GM23338 (cell line): ENCODE measurements around the gene NXPE4. TPM values are rescaled to one million over a fixed set of nuclear protein-coding genes. Genes with fewer than 3 reads are reported as not detected.

Source experiments
- ATAC-seq: fragments of 200-7000 bp; cut with Tn5 transposase; 3 replicates; pipeline ENCODE4 v1.9.1; 2020
- DNase-seq: peaks from one replicate; pipeline ENCODE4 v3.0.0-alpha.2; 2015; ENCODE audit warnings: low spot score
- H2AFZ ChIP-seq: fragments of 200-600 bp; sonication (generic); 2 replicates; pipeline ENCODE4 v1.8.0; 2016; ENCODE audit warnings: antibody characterized with exemption, mild to moderate bottlenecking, moderate library complexity
- H3F3A ChIP-seq: fragments of 200-600 bp; sonication (generic); replicated peaks from 2 replicates; pipeline ENCODE4 v1.8.0; 2017; ENCODE audit warnings: antibody characterized with exemption, mixed run types, low read depth
- H3K27ac ChIP-seq: fragments of 200-600 bp; sonication (generic); 2 replicates; pipeline ENCODE4 v1.6.1; 2016; ENCODE audit warnings: low read depth
- H3K27me3 ChIP-seq: fragments of 200-600 bp; sonication (generic); 2 replicates; pipeline ENCODE4 v1.8.0; 2016; ENCODE audit warnings: mild to moderate bottlenecking, mixed run types, moderate library complexity; ENCODE audit not compliant: insufficient read depth
- H3K36me3 ChIP-seq: fragments of 200-600 bp; sonication (generic); 2 replicates; pipeline ENCODE4 v1.8.0; 2016; ENCODE audit warnings: mild to moderate bottlenecking; ENCODE audit not compliant: insufficient read depth
- H3K4me1 ChIP-seq: fragments of 200-600 bp; sonication (generic); 2 replicates; pipeline ENCODE4 v1.8.0; 2016; ENCODE audit warnings: mild to moderate bottlenecking, moderate library complexity; ENCODE audit not compliant: insufficient read depth
- H3K4me2 ChIP-seq: fragments of 200-600 bp; sonication (generic); 2 replicates; pipeline ENCODE4 v1.7.1; 2017; ENCODE audit warnings: mixed run types
- H3K4me3 ChIP-seq: fragments of 200-600 bp; sonication (generic); 2 replicates; pipeline ENCODE4 v1.6.1; 2016; ENCODE audit warnings: mixed run types
- H3K79me2 ChIP-seq: fragments of 200-600 bp; sonication (generic); replicated peaks from 2 replicates; pipeline ENCODE4 v1.8.0; 2017; ENCODE audit warnings: mild to moderate bottlenecking; ENCODE audit not compliant: insufficient read depth
- H3K9me2 ChIP-seq: fragments of 200-600 bp; sonication (generic); 2 replicates; pipeline ENCODE4 v1.8.0; 2017; ENCODE audit not compliant: insufficient read depth
- H4K20me1 ChIP-seq: fragments of 200-600 bp; sonication (generic); replicated peaks from 2 replicates; pipeline ENCODE4 v1.8.0; 2017; ENCODE audit warnings: mild to moderate bottlenecking; ENCODE audit not compliant: insufficient read depth
- H3K27ac Mint-ChIP-seq: 2 replicates; pipeline ENCODE4 v1.8.0; 2020; ENCODE audit warnings: inconsistent platforms, mild to moderate bottlenecking, moderate library complexity, mixed read lengths
- H3K27me3 Mint-ChIP-seq: 3 replicates; pipeline ENCODE4 v1.8.0; 2022; ENCODE audit warnings: low read depth, mild to moderate bottlenecking, moderate library complexity, mixed read lengths, inconsistent platforms; ENCODE audit not compliant: insufficient read depth, poor library complexity
- H3K36me3 Mint-ChIP-seq: 3 replicates; pipeline ENCODE4 v1.8.0; 2021; ENCODE audit warnings: low read depth, mild to moderate bottlenecking, inconsistent platforms, moderate library complexity, mixed read lengths
- H3K4me1 Mint-ChIP-seq: 3 replicates; pipeline ENCODE4 v1.8.0; 2020; ENCODE audit warnings: mild to moderate bottlenecking, inconsistent platforms, mixed read lengths
- H3K4me3 Mint-ChIP-seq: 3 replicates; pipeline ENCODE4 v1.8.0; 2021; ENCODE audit warnings: moderate library complexity, mild to moderate bottlenecking, inconsistent platforms, mixed read lengths
- H3K9me3 Mint-ChIP-seq: 3 replicates; pipeline ENCODE4 v1.8.0; 2020; ENCODE audit warnings: moderate library complexity, mild to moderate bottlenecking, inconsistent platforms, mixed read lengths
- CREB1 ChIP-seq: fragments of 250-450 bp; sonication (Bioruptor Pico); IDR thresholded peaks from 2 replicates; pipeline ENCODE4 v1.5.0; 2020; ENCODE audit warnings: low read depth, mild to moderate bottlenecking, moderate library complexity
- CTCF ChIP-seq, 2 experiments: fragments of 200-600 bp in 1 of 2; sonication (generic) in 1 of 2; conservative IDR thresholded peaks; 2 replicates each; pipeline versions ENCODE4 v1.5.1 to v1.6.1; 2016 to 2017; ENCODE audit warnings: antibody characterized with exemption in 2 of 2, low read depth in 2 of 2, mild to moderate bottlenecking in 2 of 2, moderate library complexity in 1 of 2
- ETS1 ChIP-seq: IDR thresholded peaks from 2 replicates; pipeline ENCODE4 v1.6.1; 2016; ENCODE audit warnings: antibody characterized with exemption
- EZH2 ChIP-seq: fragments of 200-600 bp; sonication (generic); IDR thresholded peaks from one replicate; pipeline ENCODE4 v1.8.0; 2017; ENCODE audit warnings: antibody characterized with exemption, mild to moderate bottlenecking, low read depth; ENCODE audit not compliant: unreplicated experiment
- EZH2phosphoT487 ChIP-seq: fragments of 200-600 bp; sonication (generic); IDR thresholded peaks from one replicate; pipeline ENCODE4 v1.8.1; 2018; ENCODE audit warnings: antibody characterized with exemption; ENCODE audit not compliant: unreplicated experiment
- NANOG ChIP-seq: IDR thresholded peaks from 2 replicates; pipeline ENCODE4 v1.6.1; 2016; ENCODE audit warnings: antibody characterized with exemption, borderline replicate concordance
- ZNF114 ChIP-seq: fragments of 250-450 bp; sonication (Bioruptor Pico); IDR thresholded peaks from 2 replicates; pipeline ENCODE4 v1.5.0; 2020; ENCODE audit warnings: mild to moderate bottlenecking, moderate library complexity
- polyA plus RNA-seq: library from polyadenylated mRNA; unstranded; fragments of >200 nt; fragmentation: Nextera tagmentation; extraction: Ambion mirVana; gene quantifications from 2 replicates; pipeline ENCODE4 v1.2.1, GENCODE V29; 2016
- total RNA-seq: library from RNA; depleted of rRNA; stranded (reverse); fragments of >200 nt; shearing (Covaris generic); gene quantifications from 2 replicates; pipeline ENCODE4 v1.2.3, GENCODE V29; 2014

The NXPE4 gene
- total and polyA plus RNA-seq, 2 experiments from 2014 or later, result not detected

GRCh38 chr11:114587398-114587953 lies 8.1 kb downstream of the NXPE4 start:
- Histone ChIP-seq H3K27ac (no peak overlapping the region), H4K20me1 (no peaks in the 10 kb centered on the region), H3K27me3 (no peaks in the 10 kb centered on the region), H2AFZ (no peak overlapping the region), H3F3A (no peaks in the 10 kb centered on the region), H3K4me1 (peaks cover 7% of the 10 kb centered on the region; the same call in 1 of the 2 replicates), H3K4me3 (no peak overlapping the region), H3K36me3 (peaks cover 13% of the 10 kb centered on the region; the same call in 1 of the 2 replicates), H3K79me2 (no peaks in the 10 kb centered on the region), H3K4me2 (no peak overlapping the region), H3K9me2 (peaks cover 13% of the 10 kb centered on the region; the same call in 1 of the 2 replicates)
- Mint-ChIP-seq H3K4me1 (peaks cover 3% of the 10 kb centered on the region; the same call in 2 of the 3 replicates), H3K9me3 (peaks cover 48% of the 10 kb centered on the region), H3K4me3 (no peak overlapping the region), H3K27me3 (no peaks in the 10 kb centered on the region), H3K27ac (no peak overlapping the region), H3K36me3 (peaks cover 43% of the 10 kb centered on the region)
- DNase-seq, result no peak
- no peak for TF ChIP-seq ZNF114 (CRISPR knock-in tag)
- no peak for TF ChIP-seq NANOG
- no peak for TF ChIP-seq CREB1 (CRISPR knock-in tag)
- TF ChIP-seq EZH2, result no peak
- TF ChIP-seq EZH2phosphoT487, result no peak
- ATAC-seq, result no peak

GRCh38 chr11:114586797-114587196 lies 8.8 kb downstream of the NXPE4 start:
- peak; percentile 65 to 89 for TF ChIP-seq CTCF (conservative IDR thresholded peaks at IDR 0.05; ENCODE audit: low read depth in 2 of 2)
- no peak for TF ChIP-seq ETS1
- TF ChIP-seq EZH2phosphoT487, result no peak
- H3K27ac ChIP-seq, result no peak overlapping the region
- H3K79me2 ChIP-seq, result no peaks in the 10 kb centered on the region
- no peaks in the 10 kb centered on the region for H4K20me1 ChIP-seq
- no peaks in the 10 kb centered on the region for H3F3A ChIP-seq
- Mint-ChIP-seq H3K36me3 (peaks cover 43% of the 10 kb centered on the region), H3K27ac (no peak overlapping the region), H3K4me1 (peaks cover 3% of the 10 kb centered on the region; the same call in 2 of the 3 replicates), H3K4me3 (no peak overlapping the region), H3K27me3 (no peaks in the 10 kb centered on the region), H3K9me3 (peaks cover 48% of the 10 kb centered on the region)
- H3K4me3 ChIP-seq, result no peak overlapping the region
- no peak overlapping the region for H3K4me2 ChIP-seq
- H2AFZ ChIP-seq, result 0 out of 2 replicates have a peak overlapping the region, but pooled peaks have one; percentile 43
- ATAC-seq (peak; percentile 57; the same call in 2 of the 3 replicates), DNase-seq (peak; percentile 64)
- H3K27me3 ChIP-seq, result no peaks in the 10 kb centered on the region
- H3K9me2 ChIP-seq, result peaks cover 13% of the 10 kb centered on the region; the same call in 1 of the 2 replicates
- peaks cover 13% of the 10 kb centered on the region; the same call in 1 of the 2 replicates for H3K36me3 ChIP-seq
- H3K4me1 ChIP-seq, result peaks cover 7% of the 10 kb centered on the region; the same call in 1 of the 2 replicates
